ENCODE results near the gene CD79B.

The CD79B gene

DNA sequence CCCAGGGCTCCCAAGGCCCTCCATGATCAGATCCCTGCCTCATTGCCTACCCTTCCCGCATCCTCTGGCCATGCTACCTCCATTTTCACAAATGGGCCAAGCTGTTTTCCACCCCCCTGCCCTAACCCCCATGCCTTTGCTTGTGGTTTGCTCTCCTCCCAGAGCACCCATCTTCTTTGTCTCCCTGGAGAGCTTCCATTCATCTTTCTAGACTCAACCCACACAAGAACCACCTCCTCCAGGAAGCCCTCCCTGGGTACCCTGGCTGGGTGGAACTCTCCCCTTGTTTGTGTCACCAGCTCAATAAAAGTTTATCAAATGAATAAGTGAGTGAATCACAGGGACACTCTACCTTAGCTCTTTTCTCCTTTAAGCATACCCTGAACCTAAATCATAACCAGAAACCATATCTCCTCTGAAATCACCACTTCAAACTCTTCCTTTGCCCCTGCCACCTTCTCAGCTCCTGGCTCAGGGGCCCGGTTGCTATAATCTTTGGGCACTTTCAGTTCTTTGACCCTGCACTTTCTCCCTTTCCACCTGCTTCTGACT, 43.5 kb upstream of the CD79B start:
- no peaks in the 10 kb centered on the region for H4K20me1 ChIP-seq (ENCODE audit: insufficient read depth, low read length)
- TF ChIP-seq EZH2phosphoT487 (IDR thresholded peaks at IDR 0.05; ENCODE audit: low read length): no peak
- TF ChIP-seq, protein P1, sequence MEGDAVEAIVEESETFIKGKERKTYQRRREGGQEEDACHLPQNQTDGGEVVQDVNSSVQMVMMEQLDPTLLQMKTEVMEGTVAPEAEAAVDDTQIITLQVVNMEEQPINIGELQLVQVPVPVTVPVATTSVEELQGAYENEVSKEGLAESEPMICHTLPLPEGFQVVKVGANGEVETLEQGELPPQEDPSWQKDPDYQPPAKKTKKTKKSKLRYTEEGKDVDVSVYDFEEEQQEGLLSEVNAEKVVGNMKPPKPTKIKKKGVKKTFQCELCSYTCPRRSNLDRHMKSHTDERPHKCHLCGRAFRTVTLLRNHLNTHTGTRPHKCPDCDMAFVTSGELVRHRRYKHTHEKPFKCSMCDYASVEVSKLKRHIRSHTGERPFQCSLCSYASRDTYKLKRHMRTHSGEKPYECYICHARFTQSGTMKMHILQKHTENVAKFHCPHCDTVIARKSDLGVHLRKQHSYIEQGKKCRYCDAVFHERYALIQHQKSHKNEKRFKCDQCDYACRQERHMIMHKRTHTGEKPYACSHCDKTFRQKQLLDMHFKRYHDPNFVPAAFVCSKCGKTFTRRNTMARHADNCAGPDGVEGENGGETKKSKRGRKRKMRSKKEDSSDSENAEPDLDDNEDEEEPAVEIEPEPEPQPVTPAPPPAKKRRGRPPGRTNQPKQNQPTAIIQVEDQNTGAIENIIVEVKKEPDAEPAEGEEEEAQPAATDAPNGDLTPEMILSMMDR (IDR thresholded peaks at IDR 0.05; ENCODE audit: low read length): no peak
- TF ChIP-seq EZH2 (optimal IDR thresholded peaks at IDR 0.05; ENCODE audit: low read depth, low read length): no peak
- H3K4me1 ChIP-seq (ENCODE audit: low read length): no peaks in the 10 kb centered on the region
- no peak overlapping the region for H3K27ac ChIP-seq (ENCODE audit: low read length)
- no peaks in the 10 kb centered on the region for H3K9me3 ChIP-seq (replicated peaks; ENCODE audit: insufficient read depth, low read length)
- peaks cover 5% of the 10 kb centered on the region; the same call in 1 of the 2 replicates for H3K27me3 ChIP-seq (replicated peaks; ENCODE audit: insufficient read depth, low read length)
- no peaks in the 10 kb centered on the region for H3K79me2 ChIP-seq (ENCODE audit: low read length)
- no peak overlapping the region for H3K4me2 ChIP-seq (ENCODE audit: low read depth, low read length)
- H3K4me3 ChIP-seq (ENCODE audit: low read length): no peak overlapping the region
- DNase-seq: no peak
- no peaks in the 10 kb centered on the region for H3K9me2 ChIP-seq (replicated peaks; ENCODE audit: insufficient read depth, low read length)
- no peaks in the 10 kb centered on the region for H3F3A ChIP-seq (ENCODE audit: insufficient read depth, low read length)
- H2AFZ ChIP-seq (ENCODE audit: low read length): no peak overlapping the region
- H3K36me3 ChIP-seq (replicated peaks; ENCODE audit: insufficient read depth, low read length): no peaks in the 10 kb centered on the region
- no peak overlapping the region for H3K9ac ChIP-seq (ENCODE audit: low read length)

GRCh38 chr17:63974594-63975192, 42.6 kb upstream of the CD79B start:
- Histone ChIP-seq H3K27ac (ENCODE audit: low read length) (no peak overlapping the region), H3K79me2 (ENCODE audit: low read length) (no peaks in the 10 kb centered on the region), H3K36me3 (replicated peaks; ENCODE audit: insufficient read depth, low read length) (no peaks in the 10 kb centered on the region), H3K9ac (ENCODE audit: low read length) (no peak overlapping the region), H3K27me3 (replicated peaks; ENCODE audit: insufficient read depth, low read length) (peaks cover 5% of the 10 kb centered on the region; the same call in 1 of the 2 replicates), H3K4me1 (ENCODE audit: low read length) (no peaks in the 10 kb centered on the region), H3K4me2 (ENCODE audit: low read depth, low read length) (no peak overlapping the region), H3K9me2 (replicated peaks; ENCODE audit: insufficient read depth, low read length) (no peaks in the 10 kb centered on the region), H4K20me1 (ENCODE audit: insufficient read depth, low read length) (no peaks in the 10 kb centered on the region), H3K4me3 (ENCODE audit: low read length) (no peak overlapping the region), H3F3A (ENCODE audit: insufficient read depth, low read length) (no peaks in the 10 kb centered on the region), H3K9me3 (replicated peaks; ENCODE audit: insufficient read depth, low read length) (no peaks in the 10 kb centered on the region), H2AFZ (ENCODE audit: low read length) (no peak overlapping the region)
- no peak for DNase-seq
- no peak for TF ChIP-seq EZH2phosphoT487 (IDR thresholded peaks at IDR 0.05; ENCODE audit: low read length)
- no peak for TF ChIP-seq EZH2 (optimal IDR thresholded peaks at IDR 0.05; ENCODE audit: low read depth, low read length)
- TF ChIP-seq, protein P1 (IDR thresholded peaks at IDR 0.05; ENCODE audit: low read length): no peak

DNA sequence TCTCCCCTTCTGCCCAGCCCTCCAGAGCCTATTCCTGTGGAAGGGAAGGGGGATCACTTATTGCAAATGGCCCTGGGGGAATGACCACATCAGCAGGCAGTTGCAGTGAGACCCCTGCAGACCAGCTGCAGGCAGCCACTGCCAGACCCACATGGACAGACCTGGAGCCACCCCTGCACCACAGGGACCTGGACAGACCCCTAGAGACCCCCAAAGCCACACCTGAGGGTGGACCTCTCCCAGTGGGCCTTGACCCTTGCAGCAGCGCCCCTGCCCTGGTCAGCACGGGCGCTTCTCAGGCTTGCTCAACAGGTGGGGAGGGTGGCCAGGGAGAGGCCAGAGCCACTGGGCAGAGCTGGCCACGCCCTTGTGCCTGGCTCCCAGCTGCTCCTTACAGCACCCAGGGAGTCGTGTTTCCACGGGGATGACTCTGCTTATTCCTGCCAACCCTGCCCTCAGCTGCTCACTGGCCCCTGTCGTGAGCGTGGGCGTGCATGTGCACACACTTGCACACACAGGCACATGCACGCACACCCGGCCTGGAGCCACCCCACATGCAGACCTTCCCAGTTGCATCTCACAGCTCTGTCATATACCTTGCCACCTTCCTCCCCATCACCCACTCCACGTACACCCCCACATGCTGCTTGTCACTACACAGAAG, 41.9 kb upstream of the CD79B start:
- Histone ChIP-seq H3K4me2 (ENCODE audit: low read depth, low read length) (no peak overlapping the region), H3K79me2 (ENCODE audit: low read length) (no peaks in the 10 kb centered on the region), H3K9me2 (replicated peaks; ENCODE audit: insufficient read depth, low read length) (no peaks in the 10 kb centered on the region), H3K9me3 (replicated peaks; ENCODE audit: insufficient read depth, low read length) (no peaks in the 10 kb centered on the region), H3K27me3 (replicated peaks; ENCODE audit: insufficient read depth, low read length) (peaks cover 5% of the 10 kb centered on the region; the same call in 1 of the 2 replicates), H3K4me1 (ENCODE audit: low read length) (no peaks in the 10 kb centered on the region), H4K20me1 (ENCODE audit: insufficient read depth, low read length) (no peaks in the 10 kb centered on the region), H3K36me3 (replicated peaks; ENCODE audit: insufficient read depth, low read length) (no peaks in the 10 kb centered on the region), H3F3A (ENCODE audit: insufficient read depth, low read length) (no peaks in the 10 kb centered on the region), H3K27ac (ENCODE audit: low read length) (no peak overlapping the region), H3K9ac (ENCODE audit: low read length) (no peak overlapping the region), H3K4me3 (ENCODE audit: low read length) (no peak overlapping the region), H2AFZ (ENCODE audit: low read length) (no peak overlapping the region)
- DNase-seq: no peak
- no peak for TF ChIP-seq EZH2 (optimal IDR thresholded peaks at IDR 0.05; ENCODE audit: low read depth, low read length)

DNA sequence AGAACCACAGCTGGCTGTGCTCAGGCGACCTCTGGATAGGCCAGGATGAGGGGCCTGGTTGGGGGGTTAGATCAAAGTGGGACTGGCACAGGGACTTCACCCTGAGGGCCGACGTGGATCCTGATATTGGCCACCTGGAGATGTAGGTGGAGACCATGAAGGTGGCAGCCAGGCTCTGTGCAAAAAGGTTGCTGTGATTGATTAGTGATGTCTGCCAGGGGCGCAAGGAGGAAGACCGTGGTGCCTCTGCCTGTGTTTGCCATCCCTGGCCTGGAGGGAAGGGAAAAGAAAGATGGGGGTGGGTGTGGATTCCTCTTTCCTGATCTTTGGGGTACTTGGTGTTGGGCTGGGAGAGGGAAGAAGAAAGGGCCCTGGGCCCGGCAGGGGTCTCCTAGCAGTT, 41.1 kb upstream of the CD79B start:
- no peak for DNase-seq
- TF ChIP-seq EZH2phosphoT487 (IDR thresholded peaks at IDR 0.05; ENCODE audit: low read length): no peak
- TF ChIP-seq, protein P1 (IDR thresholded peaks at IDR 0.05; ENCODE audit: low read length): no peak
- no peaks in the 10 kb centered on the region for H3K79me2 ChIP-seq (ENCODE audit: low read length)
- H3K4me2 ChIP-seq (ENCODE audit: low read depth, low read length): no peak overlapping the region
- no peak overlapping the region for H3K4me3 ChIP-seq (ENCODE audit: low read length)
- no peaks in the 10 kb centered on the region for H4K20me1 ChIP-seq (ENCODE audit: insufficient read depth, low read length)
- H3K27ac ChIP-seq (ENCODE audit: low read length): no peak overlapping the region
- no peaks in the 10 kb centered on the region for H3K4me1 ChIP-seq (ENCODE audit: low read length)
- H3K27me3 ChIP-seq (replicated peaks; ENCODE audit: insufficient read depth, low read length): peaks cover 5% of the 10 kb centered on the region
- H3K9me2 ChIP-seq (replicated peaks; ENCODE audit: insufficient read depth, low read length): no peaks in the 10 kb centered on the region
- H3K36me3 ChIP-seq (replicated peaks; ENCODE audit: insufficient read depth, low read length): no peaks in the 10 kb centered on the region
- no peaks in the 10 kb centered on the region for H3K9me3 ChIP-seq (replicated peaks; ENCODE audit: insufficient read depth, low read length)
- no peak overlapping the region for H2AFZ ChIP-seq (ENCODE audit: low read length)
- H3K9ac ChIP-seq (ENCODE audit: low read length): no peak overlapping the region
- H3F3A ChIP-seq (ENCODE audit: insufficient read depth, low read length): no peaks in the 10 kb centered on the region
